HG03064 (cell line): ENCODE measurements around the gene POLR2C.
A peak's percentile ranks its signal among the peaks of the same experiment; 100 is the strongest.
"Not testable (repeated sequence)": the region's sequence is repeated elsewhere in the genome, so short reads cannot be mapped to it uniquely, and the experiment has no call there.

Experiments used
- ATAC-seq: cut with Tn5 transposase; IDR thresholded peaks from one replicate; pipeline ENCODE4 v1.9.1; 2021; ENCODE audit warnings: low read depth; ENCODE audit not compliant: unreplicated experiment

The POLR2C gene

DNA sequence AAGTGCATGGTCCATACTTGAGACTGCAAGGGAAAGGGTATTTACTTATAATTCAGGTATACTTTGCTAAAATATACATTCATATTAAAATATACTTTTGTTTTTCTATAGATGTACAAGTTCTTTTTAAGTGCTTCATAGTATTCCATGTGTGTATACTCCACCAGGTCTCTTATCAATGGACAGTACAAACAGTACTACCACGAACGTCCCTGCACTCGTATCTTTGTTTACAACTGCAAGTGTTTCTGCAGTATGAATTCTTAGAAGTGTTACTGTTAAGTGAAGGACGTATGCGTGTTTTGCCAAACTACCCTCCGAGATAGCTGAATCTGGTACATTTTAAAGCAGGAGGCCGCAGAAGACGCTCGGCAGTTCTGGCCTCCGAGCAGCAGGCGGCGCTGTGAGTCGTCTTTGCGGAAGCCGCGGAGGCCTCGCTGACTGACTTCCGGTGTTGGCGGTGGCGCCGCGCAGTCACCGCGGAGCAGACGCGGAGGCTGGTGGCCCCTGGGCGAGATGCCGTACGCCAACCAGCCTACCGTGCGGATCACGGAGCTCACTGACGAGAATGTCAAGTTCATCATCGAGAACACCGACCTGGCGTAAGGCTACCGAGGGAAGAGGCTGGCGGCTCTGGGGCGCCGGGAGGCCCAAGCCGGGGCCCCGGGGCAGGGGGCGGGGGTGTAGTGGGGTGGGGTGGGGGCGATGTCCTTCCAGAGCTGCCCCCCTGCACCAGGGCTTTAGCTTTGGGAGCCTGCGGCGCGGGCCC is at the start of gene POLR2C:
POLR2C (plus strand) TSS at position 471 of the 769 bp plus-strand sequence; CDS start at position 517, 46 bp downstream.
- ATAC-seq: peak; percentile 75

DNA sequence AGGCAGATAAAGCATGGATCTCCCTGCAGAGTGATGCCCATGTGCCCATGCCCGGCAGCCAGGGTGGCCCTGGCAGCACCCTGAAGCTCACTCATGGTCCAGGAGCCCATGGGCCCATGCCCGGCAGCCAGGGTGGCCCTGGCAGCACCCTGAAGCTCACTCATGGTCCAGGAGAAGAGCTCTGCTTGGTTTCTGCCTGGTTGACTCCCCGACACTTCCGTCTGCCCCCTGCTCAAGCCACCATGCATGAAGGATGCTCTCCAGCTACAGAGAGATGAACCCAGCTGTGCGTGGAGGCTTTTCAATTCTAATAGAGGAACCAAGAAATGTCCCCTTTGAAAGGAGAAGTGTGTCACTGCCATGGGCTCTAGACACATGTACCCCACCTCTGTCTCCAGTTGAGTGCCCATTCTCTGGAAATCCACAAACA is 49.2 kb upstream of the POLR2C start:
- ATAC-seq: peak; percentile 66

DNA sequence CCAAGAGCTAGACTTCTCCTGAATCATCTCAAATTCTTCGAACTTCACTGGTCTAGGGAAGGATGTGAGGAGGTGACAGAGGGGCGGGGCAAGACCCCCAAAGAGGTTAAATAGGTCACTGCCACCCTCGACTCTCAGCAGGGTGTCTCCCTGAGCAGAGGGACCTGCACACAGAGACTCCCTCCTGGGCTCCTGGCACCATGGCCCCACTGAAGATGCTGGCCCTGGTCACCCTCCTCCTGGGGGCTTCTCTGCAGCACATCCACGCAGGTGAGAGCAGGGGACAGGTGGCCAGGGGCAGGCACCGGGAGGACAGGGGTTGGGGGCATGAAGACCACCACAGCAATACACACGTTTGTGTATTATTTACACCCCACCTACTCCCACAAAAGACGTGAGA is 48.7 kb upstream of the POLR2C start:
- ATAC-seq: no peak

DNA sequence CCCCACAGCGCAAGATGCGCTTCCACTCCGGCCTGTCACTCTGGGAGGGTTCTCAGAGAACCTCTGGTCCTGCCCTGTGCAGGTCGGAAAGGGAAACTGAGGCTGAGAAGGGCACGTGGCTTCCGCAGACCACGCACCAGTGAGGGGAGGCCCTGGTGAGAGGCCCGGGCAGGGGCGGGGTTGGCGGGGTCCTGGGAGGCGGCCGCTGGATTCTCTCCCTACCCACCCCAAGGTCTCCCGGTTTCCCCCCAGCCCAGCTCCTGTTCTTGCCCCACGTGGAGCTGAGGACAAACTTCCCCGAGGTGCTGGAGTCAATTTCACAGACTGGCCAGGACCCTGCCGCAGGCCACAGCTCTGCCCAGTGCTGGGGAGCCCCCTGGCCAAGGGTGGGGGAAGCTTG is 46.4 kb upstream of the POLR2C start:
- ATAC-seq: no peak

DNA sequence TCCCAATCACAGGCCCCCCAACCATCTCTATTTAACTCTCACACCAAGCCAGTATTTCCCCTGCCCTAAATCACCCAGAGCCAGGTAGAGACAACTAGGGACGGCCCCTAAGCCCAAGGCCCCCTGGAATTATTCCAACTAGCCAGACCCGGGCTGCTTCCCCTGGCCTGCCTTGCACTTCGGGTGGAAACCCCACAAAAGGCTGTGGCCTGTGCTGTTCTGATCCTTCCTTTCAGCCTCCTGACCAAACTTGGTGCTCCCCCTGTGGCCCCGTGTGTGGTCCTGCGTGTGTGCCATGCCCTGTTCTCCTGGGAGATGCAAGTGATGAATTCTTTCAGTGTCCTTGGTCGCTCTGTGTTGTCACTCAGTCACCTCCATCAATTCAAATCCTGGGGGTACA is 43.0 kb upstream of the POLR2C start:
- ATAC-seq: no peak

DNA sequence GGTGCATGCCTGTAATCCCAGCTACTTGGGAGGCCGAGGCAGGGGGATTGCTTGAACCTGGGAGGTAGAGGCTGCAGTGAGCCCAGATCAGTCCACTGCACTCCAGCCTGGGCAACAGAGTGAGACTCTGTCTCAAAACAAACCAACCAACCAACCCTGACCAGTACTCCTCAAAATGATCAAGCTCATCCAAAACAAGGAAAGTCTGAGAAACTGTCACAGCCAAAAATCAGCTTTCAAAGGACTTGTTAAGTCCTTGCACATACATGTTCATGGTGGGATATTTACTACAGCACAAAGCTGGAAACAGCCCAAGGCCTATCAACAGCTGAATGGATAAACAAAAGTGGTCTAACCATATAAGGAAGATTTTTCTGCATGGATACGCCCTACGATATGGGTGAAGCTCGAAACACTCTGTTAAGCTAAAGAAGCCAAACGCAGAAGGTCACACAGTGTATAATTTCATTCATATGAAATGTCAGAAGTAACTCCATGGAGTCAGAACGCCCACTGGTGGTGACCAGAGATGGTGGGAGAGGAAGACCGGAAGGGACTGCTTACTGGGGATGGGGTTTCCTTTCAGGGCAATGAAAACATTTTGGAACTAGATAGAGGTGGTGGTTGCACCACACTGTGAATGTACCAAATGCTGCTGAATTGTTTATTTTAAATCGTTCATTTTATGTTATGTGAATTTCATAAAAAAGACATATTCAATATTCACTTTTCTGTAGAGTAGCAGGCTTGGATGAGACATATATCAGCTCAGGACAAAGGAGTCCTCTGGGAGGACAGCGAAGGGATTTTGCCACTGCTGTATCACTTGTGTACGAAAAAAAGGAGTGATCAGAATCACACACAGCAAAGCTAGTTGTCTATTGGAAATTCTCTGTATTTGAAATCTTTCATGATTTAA is 40.2 kb upstream of the POLR2C start:
- no peak for ATAC-seq

DNA sequence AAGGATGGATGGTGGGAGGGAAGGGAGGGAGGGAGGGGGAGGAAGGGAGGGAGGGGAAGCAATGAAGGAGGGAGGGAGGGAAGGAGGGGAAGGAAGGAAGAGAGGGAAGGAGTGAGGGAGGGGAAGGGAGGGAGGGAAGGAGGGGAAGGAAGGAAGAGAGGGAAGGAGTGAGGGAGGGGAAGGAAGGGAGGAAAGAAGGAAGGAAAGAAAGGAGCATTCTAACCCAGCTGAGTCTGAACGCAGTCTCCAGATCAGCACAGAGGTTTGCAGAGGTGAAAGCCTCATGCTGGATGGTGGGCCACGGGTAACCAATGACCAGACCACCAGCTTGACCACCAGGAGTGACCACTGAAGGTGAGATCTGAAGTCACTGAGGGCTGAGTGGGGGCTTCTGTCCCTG is 39.3 kb upstream of the POLR2C start:
- no peak for ATAC-seq

DNA sequence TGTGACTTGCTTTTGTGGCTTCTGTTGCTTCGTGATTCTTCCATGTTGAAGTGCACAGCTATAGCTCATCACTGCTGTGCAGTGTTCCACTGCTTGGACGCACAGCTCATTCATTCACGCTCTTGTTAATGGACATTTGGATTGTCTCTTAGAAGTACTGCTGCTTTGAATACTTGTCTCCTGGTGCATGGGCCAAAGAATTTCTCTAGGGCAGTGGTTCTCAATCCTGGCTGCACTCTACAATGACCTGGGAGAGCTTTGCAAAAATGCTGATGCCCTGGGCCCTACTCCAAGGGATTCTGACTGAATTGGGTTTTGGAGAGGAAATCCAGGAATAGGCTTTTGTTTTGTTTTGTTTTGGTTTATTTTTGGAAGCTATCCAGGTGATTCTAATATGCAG is 37.9 kb upstream of the POLR2C start:
- ATAC-seq: no peak

DNA sequence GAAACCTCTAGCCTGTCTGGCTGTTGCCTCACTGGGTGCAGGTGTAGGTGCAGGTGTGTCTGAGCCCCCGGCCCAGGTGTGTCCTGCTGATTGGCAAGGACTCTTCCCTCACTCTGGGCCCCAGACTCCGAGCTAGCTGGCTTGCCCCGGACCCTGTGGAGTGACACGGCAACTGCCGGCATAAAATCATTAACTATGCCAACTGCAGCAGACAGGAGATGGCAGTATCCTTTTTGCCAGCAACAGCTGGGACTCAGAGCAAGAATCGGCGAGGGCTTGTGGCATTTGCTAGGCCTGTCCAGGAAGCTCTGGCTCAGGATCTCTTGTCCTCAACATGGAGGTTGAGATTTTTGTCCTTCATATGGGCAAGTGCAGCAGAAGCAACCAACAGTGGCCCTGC is 36.1 kb upstream of the POLR2C start:
- ATAC-seq: no peak

DNA sequence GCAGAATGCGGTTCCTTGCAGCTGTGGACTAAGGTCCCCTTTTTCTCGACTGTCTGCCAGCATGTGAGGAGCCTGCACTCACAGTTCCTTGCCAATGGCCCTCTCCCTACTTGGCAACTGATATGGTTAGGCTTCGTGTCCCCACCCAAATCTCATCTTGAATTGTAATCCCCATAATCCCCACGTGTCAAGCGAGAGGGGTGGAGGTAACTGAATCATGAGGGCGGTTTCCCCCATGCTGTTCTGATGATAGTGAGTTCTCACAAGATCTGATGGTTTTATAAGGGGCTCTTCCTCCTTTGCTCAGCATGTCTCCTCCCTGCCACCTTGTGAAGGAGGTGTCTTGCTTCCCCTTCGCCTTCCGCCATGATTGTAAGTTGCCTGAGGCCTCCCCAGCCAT is 35.2 kb upstream of the POLR2C start:
- ATAC-seq: no peak

DNA sequence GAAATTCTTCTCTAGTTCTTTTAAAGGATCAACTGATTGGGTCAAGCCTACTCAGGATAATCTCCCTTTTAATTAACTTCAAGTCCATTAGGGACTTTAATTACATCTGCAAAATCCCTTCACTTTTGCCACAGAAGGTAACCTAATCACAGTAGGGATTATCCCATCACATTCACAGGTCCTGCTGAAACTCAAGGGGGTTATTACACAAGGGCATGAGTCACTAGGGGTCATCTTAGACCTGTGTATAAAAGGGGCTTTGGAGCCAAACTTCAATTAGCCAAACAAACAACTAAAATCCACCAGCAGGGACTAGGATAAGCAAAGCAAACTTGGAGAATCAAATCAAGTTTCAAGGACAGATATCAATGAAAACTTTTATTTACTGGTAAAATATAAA is 34.7 kb upstream of the POLR2C start:
- ATAC-seq: no peak

DNA sequence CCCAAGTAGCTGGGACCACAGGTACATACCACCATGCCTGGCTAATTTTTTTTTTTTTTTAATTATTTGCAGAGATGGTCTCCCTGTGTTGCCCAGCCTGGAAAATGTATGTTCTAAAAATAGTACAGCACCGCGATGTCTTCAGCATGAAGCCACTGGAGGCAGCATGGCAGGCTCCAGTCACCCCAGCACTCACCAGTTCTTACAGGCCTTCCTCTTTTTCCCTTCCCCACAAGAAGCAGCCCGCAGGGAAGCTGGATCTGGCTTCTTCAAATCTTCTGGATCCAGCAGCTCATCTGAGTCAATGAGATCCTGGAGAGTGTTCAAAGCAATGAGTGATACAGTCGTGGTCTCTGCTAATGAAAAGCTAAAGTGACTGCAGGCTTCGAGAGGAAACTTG is 31.5 kb upstream of the POLR2C start:
- no peak for ATAC-seq

DNA sequence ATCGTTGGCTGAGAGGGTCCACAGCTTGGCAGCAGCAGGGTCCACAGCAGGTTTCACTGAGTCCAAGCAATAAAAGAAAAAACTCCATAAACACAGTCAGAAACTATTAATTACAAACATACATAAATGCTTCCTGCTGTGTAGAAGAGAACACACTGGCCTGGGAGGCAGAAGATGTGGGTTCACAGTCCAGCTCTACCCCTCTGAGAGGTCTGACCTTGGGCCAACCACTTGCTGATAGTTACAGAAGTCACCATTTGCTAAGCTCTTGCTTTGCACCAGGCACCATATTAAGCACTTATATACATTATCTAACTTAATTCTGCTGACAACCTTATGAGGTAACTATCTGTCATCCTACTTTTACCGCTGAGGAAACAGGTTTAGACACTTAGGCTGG is 30.0 kb upstream of the POLR2C start:
- no peak for ATAC-seq

DNA sequence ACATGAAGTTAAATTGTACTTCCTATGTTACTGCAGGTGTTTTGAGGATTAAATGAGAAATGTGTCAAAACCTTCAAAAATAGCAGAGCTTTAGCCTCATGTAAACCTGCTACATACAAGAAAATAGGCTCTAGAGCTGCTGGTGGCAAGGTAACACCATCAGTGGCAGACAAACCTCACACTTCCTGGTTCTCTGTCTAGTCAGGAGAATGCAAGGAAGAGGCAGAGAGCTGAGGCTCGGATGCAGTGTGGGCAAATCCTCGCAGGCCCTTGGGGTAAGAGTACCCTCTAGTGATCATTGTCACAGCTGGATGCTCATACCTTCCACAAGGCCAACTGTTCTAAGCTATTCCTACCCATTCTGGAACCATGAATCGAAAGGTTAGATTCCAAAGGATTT is 29.5 kb upstream of the POLR2C start:
- no peak for ATAC-seq

DNA sequence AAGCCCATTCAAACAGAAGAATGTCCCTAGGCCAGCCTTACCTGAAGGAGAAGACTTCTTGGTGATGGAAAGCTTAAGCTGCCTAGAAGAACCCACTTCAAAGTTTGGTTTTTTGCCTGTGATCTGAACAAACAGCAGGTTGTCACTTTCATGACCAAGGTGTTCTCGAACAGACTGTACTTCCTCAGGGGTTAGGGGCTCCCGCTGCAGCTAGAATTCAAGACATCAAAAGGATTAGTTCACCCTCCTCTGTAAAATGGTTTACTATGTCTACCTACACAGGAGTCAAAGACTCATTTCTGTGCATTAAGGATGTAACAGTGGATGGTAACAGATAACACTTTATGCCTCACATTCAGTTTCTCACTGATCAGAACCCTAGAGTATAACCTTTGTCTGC is 28.5 kb upstream of the POLR2C start:
- no peak for ATAC-seq

DNA sequence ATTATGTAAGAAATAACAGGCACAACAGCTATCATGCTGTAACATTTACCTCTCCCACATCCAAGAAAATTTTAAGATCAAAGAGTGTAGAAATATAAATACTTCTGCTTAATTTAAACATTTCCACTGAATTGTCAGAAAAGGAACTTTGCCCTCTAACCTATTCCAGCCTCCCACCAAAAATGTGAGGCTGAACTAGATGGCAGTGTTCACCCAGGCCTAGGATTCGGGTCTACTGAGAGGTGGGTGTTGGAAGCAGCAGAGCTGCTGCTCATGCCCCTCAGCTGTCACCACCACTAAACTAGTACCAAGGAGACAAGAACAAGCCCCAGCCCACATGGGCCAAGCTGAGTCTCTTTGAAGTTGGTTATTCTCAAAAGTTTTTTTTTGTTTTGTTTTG is 26.6 kb upstream of the POLR2C start:
- ATAC-seq: no peak

DNA sequence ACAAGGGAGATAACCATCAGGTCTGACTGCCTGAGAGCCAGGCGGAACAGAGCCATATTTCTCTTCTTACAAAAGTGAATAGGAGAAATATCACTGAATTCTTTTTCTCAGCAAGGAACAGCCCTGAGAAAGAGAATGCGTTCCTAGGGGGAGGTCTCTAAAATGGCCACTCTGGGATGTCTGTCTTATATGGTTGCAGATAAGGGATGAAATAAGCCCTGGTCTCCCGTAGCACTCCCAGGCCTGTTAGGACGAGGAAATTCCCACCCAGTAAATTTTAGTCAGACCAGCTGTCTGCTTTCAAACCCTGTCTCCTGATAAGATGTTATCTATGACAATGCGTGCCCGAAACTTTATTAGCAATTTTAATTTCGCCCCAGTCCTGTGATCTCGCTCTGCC is 22.5 kb upstream of the POLR2C start:
- ATAC-seq: not testable (repeated sequence)

DNA sequence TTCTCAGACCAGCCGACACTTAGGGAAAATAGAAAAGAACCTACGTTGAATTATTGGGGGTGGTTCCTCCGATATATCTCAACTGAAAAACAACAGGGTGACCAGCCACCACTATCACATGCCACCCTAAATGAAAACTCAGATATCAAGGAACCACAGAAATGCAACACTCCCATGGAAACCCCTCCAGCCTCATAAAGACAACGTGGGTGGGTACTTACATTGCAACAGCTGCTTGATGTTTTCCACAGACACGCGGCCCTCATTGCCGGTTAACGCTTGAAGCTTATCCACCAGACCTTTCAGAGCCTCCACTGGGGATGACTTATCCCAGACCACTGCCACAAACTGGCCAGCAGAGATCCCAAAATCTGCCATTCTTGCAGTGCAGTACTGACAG is 21.9 kb upstream of the POLR2C start:
- ATAC-seq: not testable (repeated sequence)

DNA sequence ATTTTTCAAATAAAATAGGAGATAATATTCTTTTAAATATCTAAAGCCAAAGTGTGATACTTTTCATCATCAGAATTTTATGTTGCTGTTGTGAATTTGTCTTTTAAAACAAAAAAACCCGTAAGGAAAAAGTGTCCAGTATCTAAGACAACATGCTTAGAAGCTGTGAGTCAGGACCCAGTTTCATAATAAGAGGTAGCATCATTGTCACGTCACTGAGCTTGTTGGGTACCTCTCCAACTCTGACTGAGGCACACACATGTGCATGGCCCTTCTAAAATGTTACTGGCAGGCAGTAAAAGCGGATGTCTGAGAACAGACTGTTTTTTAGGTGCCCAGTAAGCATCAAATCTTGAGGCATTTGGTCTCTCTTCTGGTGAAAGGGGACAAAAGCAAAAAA is 17.8 kb upstream of the POLR2C start:
- ATAC-seq: no peak

DNA sequence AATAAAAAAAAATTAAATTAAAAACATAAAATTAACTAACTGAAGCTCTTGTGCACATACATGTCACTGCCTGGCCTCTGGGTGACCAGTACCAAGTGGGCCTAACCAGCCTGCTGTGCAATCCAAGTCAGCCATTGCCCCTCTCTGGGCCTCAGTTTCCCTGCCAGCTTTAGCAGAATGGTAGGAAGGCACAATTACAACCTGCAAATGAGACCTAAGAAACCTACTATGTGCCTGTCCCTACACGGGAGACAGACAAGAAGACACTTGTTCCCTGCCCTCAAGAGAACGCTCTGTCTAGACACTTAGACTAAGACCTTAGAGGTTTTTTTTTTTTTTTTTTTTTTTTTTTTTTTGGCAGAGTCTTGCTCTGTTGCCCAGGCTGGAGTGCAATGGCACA is 17.0 kb upstream of the POLR2C start:
- ATAC-seq: no peak

DNA sequence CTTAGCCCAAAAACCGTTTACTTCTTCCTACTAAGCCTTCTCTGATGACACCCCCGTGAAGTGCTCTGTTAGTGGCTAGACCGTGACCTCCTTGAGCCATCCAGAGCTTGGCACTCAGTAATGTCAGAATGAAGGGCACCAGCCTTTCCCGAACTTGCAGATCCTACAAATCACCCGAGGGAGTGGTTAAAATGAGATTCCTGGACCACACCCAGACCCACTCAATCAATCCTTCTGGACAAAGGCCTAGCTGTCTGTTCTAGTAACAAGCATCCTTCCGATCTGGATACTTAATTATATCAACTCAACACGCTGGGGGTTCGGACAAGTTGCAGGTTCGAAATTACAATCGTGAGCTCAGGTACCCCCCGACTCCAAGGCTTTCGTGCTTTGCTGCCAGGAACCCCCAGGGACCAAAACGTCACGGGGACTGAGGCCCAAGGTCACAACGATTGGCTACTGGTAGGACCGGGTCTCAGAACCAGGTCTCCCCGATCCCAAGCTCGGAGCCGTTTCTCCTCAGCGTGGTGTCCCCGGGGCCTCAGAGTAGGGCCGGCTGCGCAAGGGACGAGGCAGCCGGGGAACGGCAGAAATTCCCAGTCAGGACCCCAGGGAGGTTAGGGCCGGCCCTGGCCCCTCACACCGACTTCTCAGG is 15.8 kb upstream of the POLR2C start:
- peak; percentile 26 for ATAC-seq
